AG04449 (cell line): Measurements from ENCODE around the gene CTNNA2.

ENCODE experiments used
- CTCF ChIA-PET: fragments of 350-600 bp; formaldehyde crosslinking; extraction: SDS; loops from one replicate; lab custom pipeline; 2021; ENCODE audit warnings: antibody characterized with exemption; lab: Yijun Ruan, JAX
- POLR2A ChIA-PET: fragments of 400-600, 350-600 bp; formaldehyde crosslinking; extraction: SDS; loops from one replicate; lab custom pipeline; 2020; ENCODE audit warnings: antibody characterized with exemption, inconsistent platforms; lab: Yijun Ruan, JAX
- DNase-seq: peaks from one replicate; pipeline ENCODE4 v3.0.0-alpha.2; 2010; ENCODE audit warnings: low read depth, low spot score
- H3K4me3 ChIP-seq: 2 replicates; pipeline ENCODE4 v1.5.1; 2011; ENCODE audit warnings: low read depth, mild to moderate bottlenecking, control low read depth, low read length
- TF ChIP-seq, protein P1 (sequence below): IDR thresholded peaks from one replicate; pipeline ENCODE4 v1.5.1; 2011; ENCODE audit warnings: mild to moderate bottlenecking, moderate library complexity, low read length, control low read depth, inconsistent platforms; ENCODE audit not compliant: insufficient read depth; ENCODE audit errors: missing control alignments

The CTNNA2 gene

DNA sequence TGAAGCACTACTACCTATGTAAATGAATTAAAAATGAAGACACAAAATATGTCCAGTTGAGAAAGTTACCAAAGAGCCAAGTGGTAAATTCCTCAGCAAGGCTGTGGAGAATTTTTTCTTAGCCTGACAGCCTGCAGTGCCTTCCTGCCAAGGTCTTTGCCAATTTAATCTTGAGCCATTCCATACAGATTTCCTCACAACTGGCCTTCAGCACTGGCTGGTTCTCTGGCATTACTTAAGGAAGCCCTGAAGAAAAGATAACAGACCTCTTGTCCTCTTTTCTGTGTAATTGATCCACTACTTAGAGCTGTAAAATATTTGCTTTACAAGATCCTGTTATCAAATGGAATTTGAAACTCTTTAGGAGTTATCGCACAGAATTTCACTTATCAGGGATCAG, 1125.9 kb downstream of the CTNNA2 start:
- no peak for DNase-seq
- TF ChIP-seq, protein P1, sequence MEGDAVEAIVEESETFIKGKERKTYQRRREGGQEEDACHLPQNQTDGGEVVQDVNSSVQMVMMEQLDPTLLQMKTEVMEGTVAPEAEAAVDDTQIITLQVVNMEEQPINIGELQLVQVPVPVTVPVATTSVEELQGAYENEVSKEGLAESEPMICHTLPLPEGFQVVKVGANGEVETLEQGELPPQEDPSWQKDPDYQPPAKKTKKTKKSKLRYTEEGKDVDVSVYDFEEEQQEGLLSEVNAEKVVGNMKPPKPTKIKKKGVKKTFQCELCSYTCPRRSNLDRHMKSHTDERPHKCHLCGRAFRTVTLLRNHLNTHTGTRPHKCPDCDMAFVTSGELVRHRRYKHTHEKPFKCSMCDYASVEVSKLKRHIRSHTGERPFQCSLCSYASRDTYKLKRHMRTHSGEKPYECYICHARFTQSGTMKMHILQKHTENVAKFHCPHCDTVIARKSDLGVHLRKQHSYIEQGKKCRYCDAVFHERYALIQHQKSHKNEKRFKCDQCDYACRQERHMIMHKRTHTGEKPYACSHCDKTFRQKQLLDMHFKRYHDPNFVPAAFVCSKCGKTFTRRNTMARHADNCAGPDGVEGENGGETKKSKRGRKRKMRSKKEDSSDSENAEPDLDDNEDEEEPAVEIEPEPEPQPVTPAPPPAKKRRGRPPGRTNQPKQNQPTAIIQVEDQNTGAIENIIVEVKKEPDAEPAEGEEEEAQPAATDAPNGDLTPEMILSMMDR, result no peak
- POLR2A ChIA-PET, result no interaction called here
- no peak overlapping the region for H3K4me3 ChIP-seq
- CTCF ChIA-PET, result no interaction called here

DNA sequence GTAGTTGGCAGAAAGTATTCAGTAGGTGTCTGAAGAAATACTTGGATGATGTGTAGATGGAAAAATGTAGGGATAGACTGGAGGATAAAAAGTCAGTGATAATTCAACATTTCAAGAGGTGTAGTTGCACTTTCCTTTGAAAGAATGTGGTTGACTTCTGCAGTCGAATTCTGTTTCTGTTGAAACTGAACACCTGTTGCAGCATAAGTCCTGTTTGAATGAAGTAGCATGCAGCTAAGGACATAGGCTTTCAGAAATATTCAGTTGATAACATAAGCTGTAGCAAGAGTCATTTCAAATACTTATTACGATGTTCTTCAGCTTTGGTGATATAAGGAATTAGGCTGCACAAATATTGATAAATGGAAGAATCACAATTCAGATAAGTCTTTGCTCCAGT, 1129.6 kb downstream of the CTNNA2 start:
- ChIA-PET CTCF (no interaction called here), POLR2A (no interaction called here)
- no peak overlapping the region for H3K4me3 ChIP-seq
- TF ChIP-seq, protein P1, result no peak
- DNase-seq, result no peak

DNA sequence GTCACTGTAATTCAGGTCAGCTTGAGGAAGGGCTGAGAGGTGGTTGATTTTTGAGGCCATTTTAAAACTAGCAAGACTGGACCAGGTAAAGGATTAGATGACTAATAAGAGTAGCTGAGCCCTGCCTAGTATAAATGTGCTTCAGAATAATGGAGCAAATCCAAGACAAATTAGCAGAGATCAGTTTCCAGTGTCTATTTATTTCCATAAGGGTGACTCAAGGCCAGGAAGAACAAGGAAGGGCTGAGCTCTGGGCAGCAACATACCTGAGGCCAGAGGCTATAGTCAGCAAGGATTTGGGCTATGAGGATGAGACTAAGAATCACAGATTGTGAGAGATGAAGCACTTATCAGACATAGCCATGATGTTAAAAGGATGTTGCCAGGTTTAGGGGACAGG, 1130.7 kb downstream of the CTNNA2 start:
- ChIA-PET CTCF (no interaction called here), POLR2A (no interaction called here)
- no peak overlapping the region for H3K4me3 ChIP-seq
- TF ChIP-seq, protein P1, result no peak
- DNase-seq, result no peak

DNA sequence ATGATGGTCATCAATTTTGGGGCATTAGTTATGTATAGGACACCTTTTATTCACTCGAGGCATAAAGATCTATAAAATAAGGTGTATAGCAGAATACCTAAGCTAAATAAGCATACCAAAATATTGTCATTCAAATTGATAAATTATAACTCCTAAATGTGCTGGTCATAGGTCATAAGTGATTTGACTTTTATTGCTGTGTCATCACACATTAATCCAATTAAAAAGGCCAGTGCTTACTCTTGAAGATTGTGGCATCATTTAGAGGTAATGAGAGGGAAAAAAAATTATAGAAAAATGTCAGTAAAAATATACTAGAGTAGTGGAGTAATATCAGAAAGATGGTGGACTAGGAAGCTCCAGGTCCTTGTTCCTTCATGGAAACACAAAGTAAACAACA, 1138.6 kb downstream of the CTNNA2 start:
- DNase-seq, result no peak
- no peak overlapping the region for H3K4me3 ChIP-seq
- POLR2A ChIA-PET, result no interaction called here
- TF ChIP-seq, protein P1, result no peak
- CTCF ChIA-PET, result no interaction called here

DNA sequence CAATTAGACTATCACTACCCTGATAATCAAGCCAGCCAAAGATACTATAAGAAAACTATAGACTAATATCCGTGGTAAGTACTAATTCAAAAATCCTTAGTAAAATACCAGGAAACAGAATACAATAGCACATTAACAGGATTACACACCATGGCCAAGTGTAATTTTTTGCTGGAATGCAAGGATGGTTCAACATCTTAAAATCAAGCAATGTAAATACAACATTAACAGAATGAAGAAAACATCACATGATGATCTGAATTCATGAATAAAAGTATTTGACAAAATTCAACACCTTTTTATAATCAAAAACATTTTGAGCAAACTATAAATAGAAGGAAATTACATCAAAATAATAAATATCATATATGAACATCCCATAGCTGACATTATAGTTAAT, 1142.4 kb downstream of the CTNNA2 start:
- TF ChIP-seq, protein P1, result no peak
- DNase-seq, result no peak
- ChIA-PET POLR2A (no interaction called here), CTCF (no interaction called here)
- no peak overlapping the region for H3K4me3 ChIP-seq

DNA sequence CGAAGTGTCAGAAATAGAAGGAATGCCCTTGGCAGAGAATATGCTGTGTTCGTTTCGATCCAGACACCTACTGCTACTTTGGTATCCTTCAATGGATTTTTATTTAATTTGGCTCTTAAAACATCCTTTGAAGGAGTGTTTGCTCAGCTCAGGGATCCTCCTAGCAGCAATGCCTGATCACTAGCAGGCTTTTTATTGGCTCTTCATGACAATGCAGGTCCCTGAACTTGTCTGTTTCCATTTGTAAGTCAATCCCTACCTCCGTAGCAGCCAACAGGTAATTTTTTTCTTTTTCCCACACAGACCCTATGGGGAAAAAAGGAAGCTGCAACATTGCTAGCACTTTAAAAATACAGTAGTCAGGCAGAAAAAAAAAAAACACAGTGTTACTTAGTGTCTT, 1157.9 kb downstream of the CTNNA2 start:
- TF ChIP-seq, protein P1, result no peak
- CTCF ChIA-PET, result no interaction called here
- DNase-seq, result no peak
- POLR2A ChIA-PET, result no interaction called here
- no peak overlapping the region for H3K4me3 ChIP-seq
